B cell (primary cell): ENCODE data around the gene ARHGAP6.

Source experiments
- EZH2 ChIP-seq: IDR thresholded peaks from 2 replicates; pipeline ENCODE4 v1.6.1; 2012; ENCODE audit warnings: borderline replicate concordance, low read depth, mild to moderate bottlenecking, moderate library complexity, low read length; ENCODE audit not compliant: insufficient read depth, poor library complexity, severe bottlenecking
- TF ChIP-seq, protein P1 (sequence below): fragments of 200-600 bp; IDR thresholded peaks from one replicate; pipeline ENCODE4 v1.8.0; 2022; ENCODE audit warnings: antibody characterized with exemption, mild to moderate bottlenecking

DNA sequence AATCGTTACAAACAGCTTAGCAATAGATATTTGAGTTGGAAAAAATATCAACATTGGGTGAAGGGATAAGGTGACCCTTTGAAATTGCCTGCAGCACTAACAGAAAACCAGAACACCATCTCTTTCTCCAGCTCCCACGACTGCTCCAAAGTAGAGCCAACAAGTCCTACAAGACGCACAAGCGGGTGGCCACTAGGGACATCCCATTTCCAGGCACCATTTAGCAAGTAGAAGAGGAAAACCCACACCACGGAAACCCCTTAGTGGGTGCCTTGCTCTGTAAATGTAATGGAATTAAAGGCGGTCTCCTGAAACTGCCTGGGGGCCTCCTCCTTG is 1.9 kb downstream of the ARHGAP6 start:
- TF ChIP-seq, protein P1, sequence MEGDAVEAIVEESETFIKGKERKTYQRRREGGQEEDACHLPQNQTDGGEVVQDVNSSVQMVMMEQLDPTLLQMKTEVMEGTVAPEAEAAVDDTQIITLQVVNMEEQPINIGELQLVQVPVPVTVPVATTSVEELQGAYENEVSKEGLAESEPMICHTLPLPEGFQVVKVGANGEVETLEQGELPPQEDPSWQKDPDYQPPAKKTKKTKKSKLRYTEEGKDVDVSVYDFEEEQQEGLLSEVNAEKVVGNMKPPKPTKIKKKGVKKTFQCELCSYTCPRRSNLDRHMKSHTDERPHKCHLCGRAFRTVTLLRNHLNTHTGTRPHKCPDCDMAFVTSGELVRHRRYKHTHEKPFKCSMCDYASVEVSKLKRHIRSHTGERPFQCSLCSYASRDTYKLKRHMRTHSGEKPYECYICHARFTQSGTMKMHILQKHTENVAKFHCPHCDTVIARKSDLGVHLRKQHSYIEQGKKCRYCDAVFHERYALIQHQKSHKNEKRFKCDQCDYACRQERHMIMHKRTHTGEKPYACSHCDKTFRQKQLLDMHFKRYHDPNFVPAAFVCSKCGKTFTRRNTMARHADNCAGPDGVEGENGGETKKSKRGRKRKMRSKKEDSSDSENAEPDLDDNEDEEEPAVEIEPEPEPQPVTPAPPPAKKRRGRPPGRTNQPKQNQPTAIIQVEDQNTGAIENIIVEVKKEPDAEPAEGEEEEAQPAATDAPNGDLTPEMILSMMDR = no peak
- TF ChIP-seq EZH2 = no peak
